Choroid plexus epithelial cell (primary cell): ENCODE results near the gene INCENP.

Experiments
- DNase-seq: peaks from one replicate; pipeline ENCODE4 v3.0.0-alpha.2; 2010; ENCODE audit warnings: low read depth
- H3K4me3 ChIP-seq: 2 replicates; pipeline ENCODE4 v1.5.1; 2011; ENCODE audit warnings: low read depth, mild to moderate bottlenecking, control low read depth, low read length, moderate library complexity
- CTCF ChIP-seq: conservative IDR thresholded peaks from 2 replicates; pipeline ENCODE4 v1.5.1; 2011; ENCODE audit warnings: low read depth, mild to moderate bottlenecking, control low read depth, inconsistent platforms, low read length, moderate library complexity

INCENP gene

GRCh38 chr11:62137276-62137861 lies 13.6 kb downstream of the INCENP start:
- no peak for TF ChIP-seq CTCF
- H3K4me3 ChIP-seq = no peak overlapping the region
- peak; percentile 65 for DNase-seq

- H3K4me3 ChIP-seq = no peak overlapping the region
- TF ChIP-seq CTCF = no peak
- DNase-seq = no peak
Measured at GRCh38 chr11:62137881-62138629, 14.2 kb downstream of the INCENP start.

GRCh38 chr11:62138630-62139425 lies 15.0 kb downstream of the INCENP start:
- no peak overlapping the region for H3K4me3 ChIP-seq
- DNase-seq = no peak
- TF ChIP-seq CTCF = no peak

GRCh38 chr11:62139526-62140303 lies 15.9 kb downstream of the INCENP start:
- no peak overlapping the region for H3K4me3 ChIP-seq
- TF ChIP-seq CTCF = no peak
- no peak for DNase-seq

DNA sequence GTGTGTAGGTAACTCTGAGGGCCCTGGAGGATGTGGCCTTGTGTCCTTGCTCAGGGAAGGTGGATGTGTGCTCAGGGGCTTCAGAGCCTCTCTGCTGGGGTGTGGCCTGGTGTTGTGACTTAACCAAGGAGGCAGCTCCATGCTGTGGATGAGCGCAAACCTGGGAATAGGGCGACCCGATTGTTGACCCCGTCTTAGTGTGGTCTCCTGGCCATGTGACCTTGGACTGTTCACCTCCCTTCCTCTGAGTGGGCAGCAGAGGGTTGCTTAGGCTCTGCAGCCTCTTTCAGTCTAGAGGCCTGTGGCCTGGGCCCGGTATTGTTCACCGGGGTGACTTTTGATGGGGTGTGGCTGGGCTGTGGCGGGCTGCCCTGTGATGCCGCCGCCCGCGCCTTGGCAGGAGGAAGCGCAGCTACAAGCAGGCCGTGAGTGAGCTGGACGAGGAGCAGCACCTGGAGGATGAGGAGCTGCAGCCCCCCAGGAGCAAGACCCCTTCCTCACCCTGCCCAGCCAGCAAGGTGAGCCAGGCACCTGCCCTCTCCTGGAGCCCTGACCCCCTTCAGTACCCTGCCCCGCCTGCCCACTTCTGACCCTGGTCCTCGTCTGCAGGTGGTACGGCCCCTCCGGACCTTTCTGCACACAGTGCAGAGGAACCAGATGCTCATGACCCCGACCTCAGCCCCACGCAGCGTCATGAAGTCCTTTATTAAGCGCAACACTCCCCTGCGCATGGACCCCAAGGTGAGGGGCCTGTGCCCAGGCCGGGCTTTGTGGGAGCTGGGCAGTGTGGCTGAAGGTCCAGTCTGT lies 16.7 kb downstream of the INCENP start:
- H3K4me3 ChIP-seq = no peak overlapping the region
- no peak for TF ChIP-seq CTCF
- DNase-seq = no peak
